Kasumi-1 (cell line): ENCODE data around the gene PPP1R3G.

Source experiments
- DNase-seq, 2 experiments: peaks; one replicate each; lab custom pipeline; 2025; lab: John Stamatoyannopoulos, UW

Gene PPP1R3G

GRCh38 chr6:5094327-5094726 lies 9.2 kb downstream of the PPP1R3G start:
- DNase-seq = no peak

- DNase-seq = no peak
Observed at GRCh38 chr6:5095236-5095635, 10.1 kb downstream of the PPP1R3G start.

- no peak for DNase-seq
Observed at GRCh38 chr6:5096482-5096881, 11.3 kb downstream of the PPP1R3G start.

GRCh38 chr6:5098501-5099270 lies 13.5 kb downstream of the PPP1R3G start:
- no peak for DNase-seq

- DNase-seq = no peak
Observed at GRCh38 chr6:5099537-5099936, 14.4 kb downstream of the PPP1R3G start.

- no peak for DNase-seq
Observed at GRCh38 chr6:5100806-5101205, 15.7 kb downstream of the PPP1R3G start.

- DNase-seq = no peak
Observed at GRCh38 chr6:5102267-5102970, 17.3 kb downstream of the PPP1R3G start.

- DNase-seq = no peak
Observed at GRCh38 chr6:5103250-5103649, 18.1 kb downstream of the PPP1R3G start.

- no peak for DNase-seq
Observed at GRCh38 chr6:5104667-5105066, 19.5 kb downstream of the PPP1R3G start.

- DNase-seq = no peak
Observed at GRCh38 chr6:5105146-5105545, 20.0 kb downstream of the PPP1R3G start.

- DNase-seq = no peak
Observed at GRCh38 chr6:5107341-5107740, 22.2 kb downstream of the PPP1R3G start.

GRCh38 chr6:5108068-5108467 lies 22.9 kb downstream of the PPP1R3G start:
- DNase-seq = no peak

GRCh38 chr6:5108536-5109150 lies 23.5 kb downstream of the PPP1R3G start:
- no peak for DNase-seq

GRCh38 chr6:5109436-5109835 lies 24.3 kb downstream of the PPP1R3G start:
- no peak for DNase-seq

GRCh38 chr6:5110246-5110645 lies 25.1 kb downstream of the PPP1R3G start:
- no peak for DNase-seq

GRCh38 chr6:5111626-5112025 lies 26.5 kb downstream of the PPP1R3G start:
- DNase-seq = no peak

- DNase-seq = no peak
Observed at GRCh38 chr6:5112066-5112799, 27.1 kb downstream of the PPP1R3G start.

GRCh38 chr6:5113096-5113495 lies 28.0 kb downstream of the PPP1R3G start:
- DNase-seq = no peak

GRCh38 chr6:5115168-5115567 lies 30.0 kb downstream of the PPP1R3G start:
- DNase-seq = no peak

GRCh38 chr6:5116243-5116991 lies 31.3 kb downstream of the PPP1R3G start:
- no peak for DNase-seq

GRCh38 chr6:5119090-5119951 lies 34.2 kb downstream of the PPP1R3G start:
- DNase-seq = no peak
